Measurements from ENCODE around the gene SAT2.

DNA sequence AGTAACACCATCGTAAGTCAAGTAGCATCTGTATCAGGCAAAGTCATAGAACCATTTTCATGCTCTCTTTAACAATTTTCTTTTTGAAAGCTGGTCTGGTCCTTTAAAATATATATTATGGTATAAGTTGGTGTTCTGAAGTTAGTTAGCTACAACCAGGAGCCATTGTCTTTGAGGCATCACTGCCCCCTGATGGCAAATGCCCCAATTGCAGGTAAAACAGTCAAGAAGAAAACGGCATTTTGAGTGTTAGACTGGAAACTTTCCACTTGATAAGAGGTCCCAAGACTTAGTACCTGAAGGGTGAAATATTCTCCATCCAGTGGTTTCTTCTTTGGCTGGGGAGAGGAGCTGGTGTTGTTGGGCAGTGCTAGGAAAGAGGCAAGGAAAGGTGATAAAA, 45.6 kb upstream of the SAT2 start:
- TF ChIP-seq, protein P1, sequence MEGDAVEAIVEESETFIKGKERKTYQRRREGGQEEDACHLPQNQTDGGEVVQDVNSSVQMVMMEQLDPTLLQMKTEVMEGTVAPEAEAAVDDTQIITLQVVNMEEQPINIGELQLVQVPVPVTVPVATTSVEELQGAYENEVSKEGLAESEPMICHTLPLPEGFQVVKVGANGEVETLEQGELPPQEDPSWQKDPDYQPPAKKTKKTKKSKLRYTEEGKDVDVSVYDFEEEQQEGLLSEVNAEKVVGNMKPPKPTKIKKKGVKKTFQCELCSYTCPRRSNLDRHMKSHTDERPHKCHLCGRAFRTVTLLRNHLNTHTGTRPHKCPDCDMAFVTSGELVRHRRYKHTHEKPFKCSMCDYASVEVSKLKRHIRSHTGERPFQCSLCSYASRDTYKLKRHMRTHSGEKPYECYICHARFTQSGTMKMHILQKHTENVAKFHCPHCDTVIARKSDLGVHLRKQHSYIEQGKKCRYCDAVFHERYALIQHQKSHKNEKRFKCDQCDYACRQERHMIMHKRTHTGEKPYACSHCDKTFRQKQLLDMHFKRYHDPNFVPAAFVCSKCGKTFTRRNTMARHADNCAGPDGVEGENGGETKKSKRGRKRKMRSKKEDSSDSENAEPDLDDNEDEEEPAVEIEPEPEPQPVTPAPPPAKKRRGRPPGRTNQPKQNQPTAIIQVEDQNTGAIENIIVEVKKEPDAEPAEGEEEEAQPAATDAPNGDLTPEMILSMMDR (IDR thresholded peaks at IDR 0.05): no peak
- no peak for TF ChIP-seq POLR2A (IDR thresholded peaks at IDR 0.05)

Data from uterus (tissue), 2 donors.